Parathyroid adenoma (tissue), 2 donors: ENCODE data around the gene AGTRAP.
A peak's percentile ranks its signal among the peaks of the same experiment; 100 is the strongest.

Experiments
- H2AFZ ChIP-seq: fragments of 300-600 bp; sonication (generic); one replicate; pipeline ENCODE4 v1.7.0; 2017; ENCODE audit warnings: antibody characterized with exemption, mild to moderate bottlenecking
- H3K27ac ChIP-seq: fragments of 300-600 bp; sonication (generic); one replicate; pipeline ENCODE4 v1.7.0; 2017
- H3K27me3 ChIP-seq: fragments of 300-600 bp; sonication (generic); one replicate; pipeline ENCODE4 v1.7.0; 2017; ENCODE audit warnings: low read length; ENCODE audit not compliant: control insufficient read depth, insufficient read depth
- H3K36me3 ChIP-seq: fragments of 300-600 bp; sonication (generic); one replicate; pipeline ENCODE4 v1.7.0; 2017; ENCODE audit warnings: low read length; ENCODE audit not compliant: control insufficient read depth, insufficient read depth
- H3K4me1 ChIP-seq: fragments of 300-600 bp; sonication (generic); one replicate; pipeline ENCODE4 v1.7.0; 2017; ENCODE audit warnings: control low read depth
- H3K4me2 ChIP-seq: fragments of 300-600 bp; sonication (generic); one replicate; pipeline ENCODE4 v1.7.0; 2017; ENCODE audit warnings: low read length
- H3K4me3 ChIP-seq: fragments of 300-600 bp; sonication (generic); one replicate; pipeline ENCODE4 v1.7.0; 2017; ENCODE audit warnings: low read depth, low read length
- H3K79me2 ChIP-seq: fragments of 300-600 bp; sonication (generic); one replicate; pipeline ENCODE4 v1.7.0; 2017; ENCODE audit warnings: control low read depth
- H3K9ac ChIP-seq: fragments of 300-600 bp; sonication (generic); one replicate; pipeline ENCODE4 v1.7.0; 2017; ENCODE audit warnings: mild to moderate bottlenecking
- H3K9me3 ChIP-seq: fragments of 300-600 bp; sonication (generic); one replicate; pipeline ENCODE4 v1.7.0; 2017; ENCODE audit warnings: low read length; ENCODE audit not compliant: control insufficient read depth
- CTCF ChIP-seq: fragments of 300-600 bp; sonication (generic); IDR thresholded peaks from one replicate; pipeline ENCODE4 v1.7.0; 2017; ENCODE audit warnings: antibody characterized with exemption, mild to moderate bottlenecking
- donor health status: primary hyperparathyroidism.

AGTRAP gene

GRCh38 chr1:11757047-11757446 lies 21.1 kb downstream of the AGTRAP start:
- Histone ChIP-seq H3K4me3 (no peak overlapping the region), H3K36me3 (no peaks in the 10 kb centered on the region), H2AFZ (no peak overlapping the region), H3K27ac (no peak overlapping the region), H3K9ac (no peak overlapping the region), H3K27me3 (no peaks in the 10 kb centered on the region), H3K4me2 (no peak overlapping the region), H3K4me1 (no peaks in the 10 kb centered on the region), H3K9me3 (no peaks in the 10 kb centered on the region), H3K79me2 (no peaks in the 10 kb centered on the region)
- no peak for TF ChIP-seq CTCF

DNA sequence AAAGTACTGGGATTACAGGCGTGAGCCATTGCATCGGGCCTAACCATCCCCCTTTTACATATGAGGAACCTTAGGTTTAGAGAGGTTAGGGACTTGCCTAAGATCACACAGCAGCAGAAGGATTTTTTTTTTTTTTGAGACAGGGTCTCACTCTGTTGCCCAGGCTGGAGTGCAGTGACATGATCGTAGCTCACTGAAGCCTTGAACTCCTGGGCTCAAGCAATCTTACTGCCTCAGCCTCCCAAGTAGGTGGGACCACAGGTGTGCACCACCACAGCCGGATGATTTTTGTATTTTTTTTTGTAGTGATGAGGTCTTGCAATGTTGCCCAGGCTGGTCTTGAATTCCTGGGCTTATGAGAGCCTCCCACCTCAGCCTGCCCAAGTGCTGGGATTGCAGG lies 23.9 kb downstream of the AGTRAP start:
- Histone ChIP-seq H3K79me2 (no peaks in the 10 kb centered on the region), H3K4me2 (no peak overlapping the region), H3K4me3 (no peak overlapping the region), H2AFZ (no peak overlapping the region), H3K9ac (no peak overlapping the region), H3K27me3 (no peaks in the 10 kb centered on the region), H3K27ac (no peak overlapping the region), H3K36me3 (no peaks in the 10 kb centered on the region), H3K9me3 (no peaks in the 10 kb centered on the region), H3K4me1 (no peaks in the 10 kb centered on the region)
- TF ChIP-seq CTCF, result no peak

GRCh38 chr1:11761285-11761684 lies 25.3 kb downstream of the AGTRAP start:
- H3K36me3 ChIP-seq, result no peaks in the 10 kb centered on the region
- H3K79me2 ChIP-seq, result no peaks in the 10 kb centered on the region
- H3K9me3 ChIP-seq, result no peaks in the 10 kb centered on the region
- no peaks in the 10 kb centered on the region for H3K27me3 ChIP-seq
- no peaks in the 10 kb centered on the region for H3K4me1 ChIP-seq
- H3K9ac ChIP-seq, result no peak overlapping the region
- no peak overlapping the region for H3K4me2 ChIP-seq
- no peak overlapping the region for H2AFZ ChIP-seq
- TF ChIP-seq CTCF, result no peak
- no peak overlapping the region for H3K27ac ChIP-seq
- H3K4me3 ChIP-seq, result no peak overlapping the region

DNA sequence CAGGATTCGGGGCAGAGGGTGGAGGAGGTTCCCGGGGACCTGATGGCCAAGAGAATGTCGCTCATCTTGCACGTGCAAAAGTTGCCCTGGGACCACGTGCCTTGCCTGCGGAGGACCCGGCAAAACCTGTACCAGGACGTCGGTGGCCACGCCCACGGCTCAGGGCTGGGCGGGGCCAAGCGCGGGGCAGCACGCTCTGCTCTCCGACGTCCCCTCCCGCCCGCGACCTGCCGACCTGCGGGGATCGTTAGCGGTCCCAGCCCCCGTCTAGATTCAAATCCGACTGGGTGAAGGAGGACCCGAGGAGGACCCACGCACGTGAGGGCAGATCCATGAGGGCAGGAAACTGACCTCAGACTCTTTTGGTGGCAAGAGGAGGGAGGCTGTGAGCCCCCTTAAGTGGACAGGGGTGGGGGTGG lies 26.1 kb downstream of the AGTRAP start, which contains the start of gene C1orf167:
C1orf167 (plus strand) TSS at position 206 of the 419 bp plus-strand sequence. CDS start 2,208 bp downstream, outside the sequence.
- no peaks in the 10 kb centered on the region for H3K9me3 ChIP-seq
- no peaks in the 10 kb centered on the region for H3K79me2 ChIP-seq
- no peak for TF ChIP-seq CTCF
- peak within 1 kb of the TSS; percentile 42 for H3K4me2 ChIP-seq
- H3K9ac ChIP-seq, result no peak within 1 kb of the TSS
- H3K4me1 ChIP-seq, result no peaks in the 10 kb centered on the region
- H3K27ac ChIP-seq, result no peak within 1 kb of the TSS
- H3K4me3 ChIP-seq, result no peak within 1 kb of the TSS
- H2AFZ ChIP-seq, result no peak within 1 kb of the TSS
- H3K27me3 ChIP-seq, result no peaks in the 10 kb centered on the region
- H3K36me3 ChIP-seq, result no peaks in the 10 kb centered on the region

- TF ChIP-seq CTCF, result no peak
- Histone ChIP-seq H2AFZ (no peak overlapping the region), H3K27me3 (no peaks in the 10 kb centered on the region), H3K79me2 (no peaks in the 10 kb centered on the region), H3K9me3 (no peaks in the 10 kb centered on the region), H3K4me2 (no peak overlapping the region), H3K4me3 (no peak overlapping the region), H3K36me3 (no peaks in the 10 kb centered on the region), H3K4me1 (no peaks in the 10 kb centered on the region), H3K27ac (no peak overlapping the region), H3K9ac (no peak overlapping the region)
Measured at GRCh38 chr1:11764115-11764514, 28.2 kb downstream of the AGTRAP start.
